Measurements from ENCODE around the gene SEMA6A.

SEMA6A gene

GRCh38 chr5:116544531-116545241 lies 29.9 kb downstream of the SEMA6A start:
- Mint-ChIP-seq H3K4me3 (no peak overlapping the region), H3K4me1 (ENCODE audit: low read depth) (no peaks in the 10 kb centered on the region), H3K27ac (no peak overlapping the region), H3K27me3 (no peaks in the 10 kb centered on the region), H3K9me3 (peaks cover 26% of the 10 kb centered on the region), H3K36me3 (ENCODE audit: low read depth) (peaks cover 4% of the 10 kb centered on the region)

GRCh38 chr5:116543501-116543900 lies 31.1 kb downstream of the SEMA6A start:
- Mint-ChIP-seq H3K27me3 (no peaks in the 10 kb centered on the region), H3K27ac (no peak overlapping the region), H3K4me3 (no peak overlapping the region), H3K4me1 (ENCODE audit: low read depth) (no peaks in the 10 kb centered on the region), H3K9me3 (peaks cover 26% of the 10 kb centered on the region), H3K36me3 (ENCODE audit: low read depth) (peaks cover 4% of the 10 kb centered on the region)

GRCh38 chr5:116542619-116543018 lies 32.0 kb downstream of the SEMA6A start:
- H3K4me1 Mint-ChIP-seq (ENCODE audit: low read depth): no peaks in the 10 kb centered on the region

GRCh38 chr5:116539222-116539621 lies 35.4 kb downstream of the SEMA6A start:
- H3K27ac Mint-ChIP-seq: no peak overlapping the region
- no peaks in the 10 kb centered on the region for H3K27me3 Mint-ChIP-seq
- H3K4me1 Mint-ChIP-seq (ENCODE audit: low read depth): no peaks in the 10 kb centered on the region
- H3K4me3 Mint-ChIP-seq: no peak overlapping the region
- no peaks in the 10 kb centered on the region for H3K36me3 Mint-ChIP-seq (ENCODE audit: low read depth)
- peaks cover 11% of the 10 kb centered on the region for H3K9me3 Mint-ChIP-seq

More at GRCh38 chr5:116542619-116543018, 32.0 kb downstream of the SEMA6A start:
- peaks cover 26% of the 10 kb centered on the region for H3K9me3 Mint-ChIP-seq
- H3K4me3 Mint-ChIP-seq: no peak overlapping the region
- H3K36me3 Mint-ChIP-seq (ENCODE audit: low read depth): peaks cover 4% of the 10 kb centered on the region
- H3K27me3 Mint-ChIP-seq: no peaks in the 10 kb centered on the region
- H3K27ac Mint-ChIP-seq: no peak overlapping the region

GRCh38 chr5:116536316-116537083 lies 38.1 kb downstream of the SEMA6A start:
- Mint-ChIP-seq H3K4me1 (ENCODE audit: low read depth) (no peaks in the 10 kb centered on the region), H3K4me3 (no peak overlapping the region), H3K9me3 (no peaks in the 10 kb centered on the region), H3K27me3 (no peaks in the 10 kb centered on the region), H3K36me3 (ENCODE audit: low read depth) (no peaks in the 10 kb centered on the region), H3K27ac (no peak overlapping the region)

GRCh38 chr5:116534964-116535651 lies 39.5 kb downstream of the SEMA6A start:
- Mint-ChIP-seq H3K4me1 (ENCODE audit: low read depth) (no peaks in the 10 kb centered on the region), H3K4me3 (no peak overlapping the region), H3K27me3 (no peaks in the 10 kb centered on the region), H3K36me3 (ENCODE audit: low read depth) (no peaks in the 10 kb centered on the region), H3K27ac (no peak overlapping the region), H3K9me3 (no peaks in the 10 kb centered on the region)

- Mint-ChIP-seq H3K4me3 (no peak overlapping the region), H3K36me3 (ENCODE audit: low read depth) (no peaks in the 10 kb centered on the region), H3K27ac (no peak overlapping the region), H3K4me1 (ENCODE audit: low read depth) (no peaks in the 10 kb centered on the region), H3K9me3 (no peaks in the 10 kb centered on the region), H3K27me3 (no peaks in the 10 kb centered on the region)
Observed at GRCh38 chr5:116532762-116533525, 41.7 kb downstream of the SEMA6A start.

- no peak overlapping the region for H3K27ac Mint-ChIP-seq
- no peaks in the 10 kb centered on the region for H3K36me3 Mint-ChIP-seq (ENCODE audit: low read depth)
- H3K4me3 Mint-ChIP-seq: no peak overlapping the region
- no peaks in the 10 kb centered on the region for H3K27me3 Mint-ChIP-seq
- H3K9me3 Mint-ChIP-seq: no peaks in the 10 kb centered on the region
- no peaks in the 10 kb centered on the region for H3K4me1 Mint-ChIP-seq (ENCODE audit: low read depth)
Observed at GRCh38 chr5:116531635-116532034, 43.0 kb downstream of the SEMA6A start.

GRCh38 chr5:116531117-116531516 lies 43.5 kb downstream of the SEMA6A start:
- Mint-ChIP-seq H3K4me1 (ENCODE audit: low read depth) (no peaks in the 10 kb centered on the region), H3K27ac (no peak overlapping the region), H3K9me3 (no peaks in the 10 kb centered on the region), H3K4me3 (no peak overlapping the region), H3K27me3 (no peaks in the 10 kb centered on the region), H3K36me3 (ENCODE audit: low read depth) (no peaks in the 10 kb centered on the region)

GRCh38 chr5:116530276-116530675 lies 44.3 kb downstream of the SEMA6A start:
- Mint-ChIP-seq H3K4me3 (no peak overlapping the region), H3K27ac (no peak overlapping the region), H3K27me3 (no peaks in the 10 kb centered on the region), H3K9me3 (no peaks in the 10 kb centered on the region), H3K36me3 (ENCODE audit: low read depth) (no peaks in the 10 kb centered on the region), H3K4me1 (ENCODE audit: low read depth) (no peaks in the 10 kb centered on the region)

GRCh38 chr5:116529615-116530014 lies 45.0 kb downstream of the SEMA6A start:
- no peaks in the 10 kb centered on the region for H3K9me3 Mint-ChIP-seq
- H3K4me3 Mint-ChIP-seq: no peak overlapping the region
- H3K36me3 Mint-ChIP-seq (ENCODE audit: low read depth): no peaks in the 10 kb centered on the region
- no peak overlapping the region for H3K27ac Mint-ChIP-seq
- H3K27me3 Mint-ChIP-seq: no peaks in the 10 kb centered on the region
- no peaks in the 10 kb centered on the region for H3K4me1 Mint-ChIP-seq (ENCODE audit: low read depth)

- no peaks in the 10 kb centered on the region for H3K9me3 Mint-ChIP-seq
- H3K27ac Mint-ChIP-seq: no peak overlapping the region
- H3K36me3 Mint-ChIP-seq (ENCODE audit: low read depth): no peaks in the 10 kb centered on the region
- H3K4me3 Mint-ChIP-seq: no peak overlapping the region
- no peaks in the 10 kb centered on the region for H3K4me1 Mint-ChIP-seq (ENCODE audit: low read depth)
- no peaks in the 10 kb centered on the region for H3K27me3 Mint-ChIP-seq
Observed at GRCh38 chr5:116528519-116529234, 45.9 kb downstream of the SEMA6A start.

- H3K4me3 Mint-ChIP-seq: no peak overlapping the region
- H3K4me1 Mint-ChIP-seq (ENCODE audit: low read depth): no peaks in the 10 kb centered on the region
- H3K27me3 Mint-ChIP-seq: no peaks in the 10 kb centered on the region
- H3K9me3 Mint-ChIP-seq: no peaks in the 10 kb centered on the region
- H3K36me3 Mint-ChIP-seq (ENCODE audit: low read depth): no peaks in the 10 kb centered on the region
- H3K27ac Mint-ChIP-seq: no peak overlapping the region
Observed at GRCh38 chr5:116527582-116527981, 47.0 kb downstream of the SEMA6A start.

- Mint-ChIP-seq H3K27ac (no peak overlapping the region), H3K36me3 (ENCODE audit: low read depth) (no peaks in the 10 kb centered on the region), H3K27me3 (no peaks in the 10 kb centered on the region), H3K4me1 (ENCODE audit: low read depth) (no peaks in the 10 kb centered on the region), H3K4me3 (no peak overlapping the region), H3K9me3 (no peaks in the 10 kb centered on the region)
Observed at GRCh38 chr5:116525674-116526073, 48.9 kb downstream of the SEMA6A start.

Measured in stimulated activated naive CD8-positive, alpha-beta T cell treated with anti-CD3 and anti-CD28 coated beads, Interleukin-15, Interleukin-2, amounts not matched to agents 100 ng/mL and 50 ng/mL, for 24 hours (primary cell).